ENCODE data around the gene PDE7B.

PDE7B gene

DNA sequence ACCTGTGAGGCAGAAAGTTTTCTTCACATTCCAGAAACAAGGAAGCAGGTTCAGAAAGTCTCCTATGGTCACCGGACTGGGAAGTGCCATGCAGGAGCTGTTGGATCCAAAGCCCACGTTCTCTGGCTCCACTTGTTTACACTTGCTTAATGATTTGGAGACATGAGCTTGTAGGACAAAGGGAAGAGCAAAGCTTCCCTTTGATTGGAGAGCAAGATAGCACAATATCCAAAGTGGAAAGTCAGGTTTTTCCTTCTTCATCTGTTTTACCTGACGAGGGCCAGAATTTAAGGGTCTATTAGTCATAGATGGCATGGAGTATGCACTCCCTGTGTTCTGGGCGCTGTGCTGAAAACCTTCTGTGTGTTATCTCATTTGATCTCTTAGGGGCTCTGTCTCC is 81.2 kb downstream of the PDE7B start:
- DNase-seq (ENCODE audit: low read depth in 2 of 2), result no peak

DNA sequence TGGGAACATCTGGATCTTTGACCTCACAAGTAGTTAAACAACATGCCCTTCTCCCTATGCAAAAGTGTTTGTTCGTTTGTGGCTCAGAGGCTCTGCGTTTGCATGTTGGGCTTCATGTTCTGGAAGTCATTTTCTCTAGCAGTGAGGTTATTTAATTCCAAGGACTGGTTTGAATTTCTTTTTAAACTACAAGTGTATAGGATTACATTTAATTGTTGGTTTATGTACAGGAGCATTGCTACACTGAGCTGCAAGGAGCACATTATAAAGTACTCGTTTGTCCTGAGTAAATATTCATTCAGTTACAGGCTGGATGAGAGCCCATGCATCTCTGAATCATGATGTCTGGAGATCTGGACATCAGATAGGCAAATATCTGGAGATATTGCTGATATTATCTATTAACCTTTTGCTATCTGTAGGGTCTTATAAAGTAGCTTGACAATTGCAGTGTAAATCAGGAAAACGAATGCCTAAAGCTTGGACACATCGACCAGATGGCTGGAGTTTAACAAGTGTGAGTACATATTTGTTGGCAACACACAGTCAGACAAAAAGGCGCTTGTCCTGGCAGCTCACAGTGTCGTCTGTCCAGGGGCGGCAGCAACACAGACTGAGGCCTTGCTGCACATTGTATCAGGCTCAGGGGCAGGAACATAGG is 84.6 kb downstream of the PDE7B start:
- DNase-seq (ENCODE audit: low read depth in 2 of 2), result no peak

DNA sequence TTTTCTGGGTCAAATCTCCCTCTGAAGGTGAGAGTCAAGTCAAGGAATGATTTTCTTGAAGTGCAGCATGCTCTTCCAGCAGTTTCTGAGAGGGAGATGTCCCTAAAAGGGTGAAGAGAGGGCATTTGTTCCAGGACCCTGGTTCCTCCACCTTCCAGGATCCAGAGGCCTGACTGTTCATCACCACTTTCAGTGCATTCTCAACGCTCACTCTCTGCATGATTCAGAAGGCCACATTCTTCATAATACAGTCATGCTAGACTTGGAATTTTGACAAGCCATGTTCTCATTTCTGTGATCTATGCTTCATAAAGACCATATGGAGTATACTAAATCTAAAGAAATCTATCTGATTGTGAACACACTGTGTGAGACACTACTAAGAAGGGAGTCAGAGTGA is 85.1 kb downstream of the PDE7B start:
- no peak for DNase-seq (ENCODE audit: low read depth in 2 of 2)

DNA sequence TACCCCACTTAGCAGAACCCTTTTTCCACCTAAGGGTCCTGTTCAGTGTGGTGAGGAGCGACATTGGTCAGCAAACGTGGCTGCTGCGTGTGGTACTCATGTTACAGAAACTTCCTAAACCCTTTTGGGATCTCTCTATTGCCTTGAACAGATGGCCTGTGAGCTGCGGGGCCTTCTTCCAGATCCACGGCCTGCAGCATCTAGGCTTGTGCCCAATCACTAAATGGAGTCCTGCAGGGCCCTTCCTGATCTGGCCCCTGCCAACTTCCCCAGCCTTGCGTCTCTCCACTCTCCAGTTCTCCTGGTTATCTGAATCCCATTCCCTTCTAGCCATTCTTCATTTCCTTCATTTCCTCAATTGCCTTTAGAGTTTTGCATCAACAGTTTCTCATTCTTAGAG is 85.6 kb downstream of the PDE7B start:
- DNase-seq (ENCODE audit: low read depth in 2 of 2), result no peak

DNA sequence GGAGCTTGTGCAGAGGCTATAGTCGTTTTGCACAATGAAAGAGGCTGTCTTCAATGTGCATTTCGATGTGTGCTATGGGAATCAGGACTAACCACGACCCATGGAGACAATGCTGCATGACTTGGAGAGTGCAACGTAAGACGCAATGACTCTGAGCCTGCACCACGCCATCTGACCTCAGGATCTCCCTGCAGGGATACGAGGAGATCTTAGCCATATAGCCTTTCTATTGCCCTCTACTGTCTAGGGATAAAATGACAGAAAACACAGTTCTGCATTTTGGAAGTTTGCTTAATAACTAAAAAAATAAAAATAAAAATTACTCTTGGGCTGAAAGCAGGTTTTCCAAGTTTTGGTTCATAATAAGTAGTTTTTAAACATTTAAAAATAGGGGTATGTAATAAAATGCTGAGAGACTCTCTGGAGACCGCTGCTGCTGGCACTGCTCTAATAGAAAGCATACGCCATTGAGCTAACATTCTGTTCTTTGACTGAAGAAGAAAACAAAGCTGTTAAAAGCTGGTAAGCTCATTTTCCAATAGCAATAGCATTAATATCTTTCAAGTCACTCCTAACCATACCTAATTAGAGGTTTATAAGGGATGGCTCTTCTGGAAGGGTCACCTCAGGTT is 87.2 kb downstream of the PDE7B start:
- DNase-seq (ENCODE audit: low read depth in 2 of 2), result no peak

DNA sequence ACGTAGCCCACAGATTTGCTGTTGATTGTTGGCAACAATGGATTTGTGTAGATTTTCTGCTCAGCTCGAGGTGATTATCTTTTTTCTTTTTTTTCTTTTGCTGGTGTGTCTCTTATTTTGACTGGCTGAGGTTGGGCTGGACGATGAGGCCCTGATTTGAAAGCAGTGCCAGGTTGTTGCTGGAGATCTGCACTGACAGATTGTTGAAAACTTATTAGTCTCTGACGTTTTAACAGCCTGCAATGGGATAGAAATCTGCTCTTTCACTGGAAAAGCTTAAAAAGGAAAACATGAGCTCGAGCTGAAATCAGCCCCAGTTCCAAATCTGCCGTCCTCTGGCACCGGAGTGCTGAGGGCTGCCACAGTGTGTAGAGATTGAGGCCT is 87.7 kb downstream of the PDE7B start:
- DNase-seq (ENCODE audit: low read depth in 2 of 2), result no peak

DNA sequence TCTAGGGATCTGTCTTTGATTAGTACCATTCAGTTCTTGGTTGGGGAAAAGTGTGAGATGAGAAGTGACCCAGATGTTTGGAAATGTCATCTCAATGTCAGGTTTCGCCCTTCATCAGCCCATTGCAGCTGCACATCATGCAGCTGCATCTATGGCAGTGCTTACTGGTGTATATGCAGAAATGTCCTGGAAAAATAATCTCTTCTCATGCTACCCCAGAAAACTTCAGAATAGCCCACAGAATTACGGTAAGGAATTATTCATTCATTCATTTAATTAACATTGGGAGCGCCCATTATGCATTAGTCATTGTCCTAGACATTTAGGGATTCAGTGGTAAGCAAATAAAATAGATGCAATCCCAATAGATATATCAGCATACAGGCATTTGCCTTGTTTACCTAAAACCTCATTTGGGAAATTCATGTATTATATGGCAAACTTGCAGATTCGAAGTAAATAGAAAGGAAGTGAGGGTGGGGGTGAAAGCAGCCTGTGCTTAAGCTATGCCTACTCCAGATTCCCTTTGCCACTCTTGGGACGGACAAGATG is 89.2 kb downstream of the PDE7B start:
- DNase-seq (ENCODE audit: low read depth in 2 of 2), result no peak

DNA sequence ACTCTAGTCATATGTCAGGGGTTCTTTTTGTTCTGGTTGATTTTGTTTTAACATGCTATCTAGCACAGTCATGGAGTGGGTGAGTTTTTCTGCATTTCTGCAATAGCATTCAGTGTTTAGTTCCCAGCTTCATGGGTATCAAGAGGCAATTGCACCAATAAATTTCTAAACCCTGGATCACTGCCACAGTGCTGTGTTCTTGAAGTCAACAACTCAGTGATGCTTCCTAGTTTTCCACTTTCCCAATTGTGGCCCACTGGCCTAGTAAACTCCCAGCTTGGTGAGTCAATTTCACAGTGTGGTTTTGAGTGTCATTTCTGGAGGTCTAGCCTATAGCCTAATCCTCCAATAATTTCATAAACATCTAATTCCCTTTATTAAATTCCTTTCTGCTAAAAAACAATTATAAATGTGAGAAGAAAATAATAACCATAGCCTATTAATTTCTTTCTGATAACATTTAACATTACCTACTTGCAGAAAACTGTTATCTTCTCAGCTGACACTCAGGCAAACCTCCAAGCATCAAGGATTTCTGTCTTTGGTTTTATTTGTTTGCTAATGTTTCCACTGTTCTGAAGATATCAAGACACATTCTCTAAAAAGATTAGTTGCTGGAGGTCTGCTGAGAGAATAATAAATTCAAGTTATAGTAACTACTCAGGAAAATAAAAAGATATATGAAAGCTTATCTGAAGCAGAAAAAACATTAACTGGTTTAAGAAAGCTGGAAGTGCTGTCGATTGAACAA is 89.9 kb downstream of the PDE7B start:
- DNase-seq (ENCODE audit: low read depth in 2 of 2), result no peak

DNA sequence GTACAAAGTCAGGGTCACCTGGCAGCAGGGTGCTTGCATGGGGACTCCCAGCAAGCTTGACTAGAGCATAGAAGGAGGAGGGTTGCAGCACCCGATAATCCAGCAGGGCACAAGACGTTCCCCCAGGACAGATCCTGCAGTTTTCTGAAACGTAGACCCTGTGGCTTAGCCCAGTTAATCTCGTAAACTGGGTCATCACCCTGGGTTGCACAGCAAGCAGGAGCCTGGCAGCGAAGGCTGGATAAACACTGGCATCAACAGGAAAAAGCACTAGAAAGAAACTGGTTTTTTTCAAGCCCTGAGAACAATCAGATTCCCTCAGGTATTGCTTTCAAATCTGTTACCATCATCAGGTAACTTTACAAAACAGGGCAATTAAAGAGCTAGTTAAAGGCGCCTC is 92.6 kb downstream of the PDE7B start:
- DNase-seq (ENCODE audit: low read depth in 2 of 2), result no peak

DNA sequence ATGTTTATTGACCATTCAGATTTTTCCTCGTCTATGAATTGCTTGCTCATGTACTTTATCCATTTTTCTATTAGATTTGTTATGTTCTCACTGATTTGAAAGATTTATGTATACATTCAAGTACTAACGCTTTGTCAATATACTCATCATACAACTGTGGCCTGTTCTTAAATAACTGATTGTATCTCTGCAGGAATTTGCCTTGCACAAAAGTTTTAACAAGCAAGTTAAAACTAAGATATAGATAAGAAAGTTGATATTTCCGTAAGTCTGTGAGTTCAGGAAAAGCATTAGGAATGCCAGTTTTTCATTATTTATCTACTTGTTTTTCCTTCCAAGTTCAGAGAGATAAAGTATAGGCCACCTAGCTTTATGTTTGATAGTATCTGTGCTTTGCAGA is 95.2 kb downstream of the PDE7B start:
- no peak for DNase-seq (ENCODE audit: low read depth in 2 of 2)

DNA sequence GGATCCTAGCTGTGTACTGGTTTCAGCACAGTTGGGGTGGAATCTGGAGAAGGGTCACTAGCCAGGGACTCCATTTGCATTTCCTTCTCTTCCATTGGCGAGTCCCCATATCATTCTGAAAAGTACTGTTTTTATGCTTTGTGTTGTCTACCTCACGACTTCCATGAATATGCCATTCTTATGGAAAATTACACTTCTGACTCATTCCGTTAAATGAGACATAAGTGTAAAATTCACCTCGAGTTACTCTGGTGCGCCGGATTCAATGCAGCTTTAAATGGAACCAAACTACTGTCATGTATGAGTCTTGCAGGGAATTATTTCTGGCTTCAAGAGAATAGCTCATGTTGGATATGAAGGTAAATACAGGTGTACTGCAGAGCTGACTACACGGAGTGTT is 99.2 kb downstream of the PDE7B start:
- no peak for DNase-seq (ENCODE audit: low read depth in 2 of 2)

DNA sequence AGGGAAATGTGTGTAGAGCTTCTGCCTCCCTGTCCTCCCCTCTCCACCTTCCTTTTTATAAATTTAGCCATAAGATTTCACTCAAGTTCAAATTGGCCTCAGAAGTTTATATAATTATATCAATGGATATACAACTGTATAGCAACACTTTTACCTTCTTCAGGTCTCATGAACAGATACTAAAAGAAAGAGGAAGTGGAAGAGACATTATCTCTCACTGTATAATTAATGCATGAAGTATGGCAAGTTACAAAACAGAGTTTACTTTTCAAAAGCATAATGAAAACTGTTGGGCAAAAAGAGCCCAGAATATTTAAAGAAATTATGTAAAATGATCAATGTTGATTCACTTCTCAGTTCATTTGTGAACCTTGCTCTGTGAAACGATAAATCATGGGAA is 99.7 kb downstream of the PDE7B start:
- no peak for DNase-seq (ENCODE audit: low read depth in 2 of 2)

DNA sequence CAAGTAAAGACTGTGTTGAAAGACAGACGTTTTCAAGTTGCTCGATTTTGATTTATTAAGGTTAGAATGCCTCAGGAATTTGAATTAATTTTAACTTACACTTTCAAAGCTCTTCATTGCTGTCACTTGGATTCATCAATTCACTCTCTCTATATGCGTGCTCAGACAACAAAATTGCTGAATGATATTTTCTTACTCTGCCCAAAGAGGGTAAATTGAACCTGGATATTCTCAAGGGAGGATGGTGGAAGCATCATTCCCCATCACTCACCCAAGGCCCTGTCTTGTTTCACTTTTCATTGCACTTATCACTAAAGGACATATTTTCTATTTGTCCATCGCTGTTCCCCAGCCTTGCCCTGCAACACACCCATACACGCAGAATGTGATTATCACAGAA is 102.3 kb downstream of the PDE7B start:
- no peak for DNase-seq (ENCODE audit: low read depth in 2 of 2)

DNA sequence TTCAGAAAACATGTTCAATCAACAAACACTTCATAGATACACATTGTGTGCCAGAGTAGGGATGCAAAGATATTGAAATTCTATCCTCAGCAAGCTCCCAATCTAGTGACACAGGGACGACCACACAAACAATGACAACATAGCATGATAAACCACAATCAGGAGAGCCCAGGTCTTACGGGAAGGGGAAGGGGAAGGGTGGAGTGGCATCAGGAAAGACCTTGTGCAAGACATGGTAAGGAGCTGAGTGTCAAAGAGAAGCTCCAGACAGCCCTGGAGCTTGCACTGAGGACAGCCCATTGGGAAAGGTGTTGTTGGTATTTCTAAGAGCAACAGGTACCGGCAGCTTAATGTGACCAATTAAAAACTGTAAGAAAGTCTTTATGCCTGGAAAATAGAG is 103.6 kb downstream of the PDE7B start:
- DNase-seq (ENCODE audit: low read depth in 2 of 2), result no peak

DNA sequence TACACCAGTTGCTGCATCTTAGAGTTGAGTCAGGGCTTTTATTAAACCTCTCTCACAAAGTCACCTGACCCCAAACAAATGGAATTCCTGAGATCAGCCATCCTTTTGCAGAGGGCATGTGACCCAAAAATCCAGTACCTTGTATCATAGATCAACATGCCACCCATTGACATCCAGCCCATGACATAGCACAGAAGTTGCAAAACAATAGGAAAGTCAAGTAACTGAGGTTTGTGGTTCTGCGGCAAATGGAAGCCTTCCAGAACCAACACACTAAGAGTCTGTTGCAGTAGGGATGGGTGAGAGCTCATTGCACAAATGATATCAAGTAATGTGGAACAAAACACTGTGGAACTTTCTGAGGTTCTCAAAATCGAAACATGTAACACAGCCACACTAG is 111.2 kb downstream of the PDE7B start:
- DNase-seq (ENCODE audit: low read depth in 2 of 2), result no peak

DNA sequence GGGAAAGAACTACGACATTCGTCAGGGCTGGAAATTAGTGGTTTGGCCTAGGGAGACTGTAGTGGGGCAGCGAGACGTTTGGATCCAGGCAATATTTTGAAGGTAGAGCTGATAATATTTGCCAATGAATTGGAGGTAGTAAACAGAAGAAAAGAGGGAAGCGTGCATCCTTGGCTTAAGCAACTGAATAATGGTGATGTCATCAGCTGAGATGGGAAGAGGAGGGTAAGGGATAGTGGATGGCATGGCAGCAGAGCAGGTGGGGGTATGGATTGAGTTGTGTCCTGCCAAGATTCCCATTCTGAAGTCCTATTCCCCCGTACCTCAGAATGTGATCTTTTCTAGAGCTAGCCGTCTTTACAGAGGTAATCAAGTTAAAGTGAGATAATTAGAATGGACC is 119.2 kb downstream of the PDE7B start:
- no peak for DNase-seq (ENCODE audit: low read depth in 2 of 2)

DNA sequence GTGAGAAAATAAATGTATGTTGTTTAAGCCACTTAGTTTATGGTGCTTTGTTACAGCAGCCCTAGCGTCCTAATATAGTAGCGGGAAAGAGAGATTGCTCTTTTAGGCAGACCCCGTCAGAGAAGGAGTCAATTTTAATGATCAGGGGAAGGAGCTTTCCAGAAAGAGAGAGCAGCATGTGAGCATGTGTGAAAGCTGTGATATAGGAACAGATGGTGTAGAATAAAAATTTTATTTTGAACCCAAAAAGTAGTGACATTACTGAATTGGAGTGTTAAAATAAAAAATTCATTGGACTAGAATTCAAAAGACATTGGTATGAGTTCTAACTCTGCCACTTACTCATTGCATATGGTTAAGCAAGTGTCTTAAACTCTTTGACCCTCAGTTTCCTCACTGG is 119.8 kb downstream of the PDE7B start:
- no peak for DNase-seq (ENCODE audit: low read depth in 2 of 2)

DNA sequence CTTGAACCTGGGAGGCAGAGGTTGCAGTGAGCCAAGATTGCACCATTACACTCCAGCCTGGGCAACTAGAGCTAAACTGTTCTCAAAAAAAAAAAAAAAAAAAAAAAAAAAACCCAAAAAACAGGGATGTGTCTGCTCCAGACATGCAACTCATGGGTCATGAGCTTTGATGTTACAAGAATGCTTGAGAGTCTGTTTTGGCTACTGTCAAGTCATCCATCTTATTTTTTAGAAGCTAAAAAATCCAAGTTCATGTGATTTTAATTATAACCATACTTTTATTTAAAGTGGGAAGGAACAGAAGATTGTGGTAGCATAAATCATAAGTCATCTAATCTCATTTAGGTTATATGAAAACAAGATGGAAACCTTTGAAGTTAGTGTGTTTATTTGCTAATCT is 120.6 kb downstream of the PDE7B start:
- DNase-seq (ENCODE audit: low read depth in 2 of 2), result no peak

DNA sequence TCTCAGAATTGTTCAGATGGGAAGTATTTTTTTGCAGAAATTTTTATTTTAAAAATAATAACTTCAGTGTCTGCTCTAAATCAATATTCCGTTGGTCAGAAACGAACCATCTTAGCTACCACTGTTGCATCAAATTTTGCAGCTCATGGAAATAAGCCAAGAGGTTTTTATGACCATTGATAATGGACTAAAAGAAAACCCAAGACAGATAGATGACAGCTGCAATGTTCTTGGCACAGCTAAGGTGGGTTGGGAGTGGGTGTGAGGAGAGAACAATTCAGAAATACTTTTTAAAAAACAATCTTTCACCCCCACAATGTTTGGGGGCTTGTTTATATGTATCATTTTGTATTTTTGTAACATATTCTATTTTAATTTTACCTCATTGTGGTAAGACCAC is 121.1 kb downstream of the PDE7B start:
- no peak for DNase-seq (ENCODE audit: low read depth in 2 of 2)

DNA sequence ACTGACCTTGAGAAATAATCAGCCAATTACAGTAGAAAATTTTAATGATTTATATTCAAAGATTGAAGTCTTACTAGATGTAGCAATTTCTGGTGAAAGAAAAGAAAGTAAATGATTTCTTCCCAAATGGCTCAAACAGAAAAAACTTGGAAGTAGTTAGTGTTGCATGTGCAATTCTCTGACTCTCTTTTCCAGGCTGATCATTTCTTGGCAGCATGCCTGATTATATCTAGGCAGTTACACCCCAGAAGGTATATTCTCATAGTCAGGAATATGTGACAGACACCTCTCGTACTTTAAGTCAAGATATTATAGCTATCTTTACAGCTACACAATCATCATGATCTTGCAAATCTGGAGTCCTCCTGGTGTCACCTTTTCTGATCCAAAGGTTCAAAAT is 122.9 kb downstream of the PDE7B start:
- DNase-seq (ENCODE audit: low read depth in 2 of 2), result no peak

DNA sequence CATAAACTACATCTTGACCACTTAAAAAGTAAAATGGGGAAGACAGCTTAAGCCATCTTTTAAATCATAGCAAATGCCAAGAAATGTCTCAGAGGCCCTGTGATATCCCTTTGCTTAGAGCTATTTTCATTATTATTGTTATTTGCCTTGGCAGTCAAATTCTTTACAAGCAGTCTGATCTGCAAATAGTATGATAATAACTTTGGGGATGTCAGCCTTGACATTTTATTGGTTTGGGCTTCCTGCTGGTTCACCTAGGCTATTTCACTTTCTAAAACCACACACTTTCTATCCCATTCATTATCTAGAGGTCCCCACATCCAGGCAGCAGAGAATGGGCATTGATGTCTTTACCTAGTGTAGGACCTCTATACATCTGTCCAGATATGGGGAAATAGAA is 125.1 kb downstream of the PDE7B start:
- DNase-seq (ENCODE audit: low read depth in 2 of 2), result no peak

DNA sequence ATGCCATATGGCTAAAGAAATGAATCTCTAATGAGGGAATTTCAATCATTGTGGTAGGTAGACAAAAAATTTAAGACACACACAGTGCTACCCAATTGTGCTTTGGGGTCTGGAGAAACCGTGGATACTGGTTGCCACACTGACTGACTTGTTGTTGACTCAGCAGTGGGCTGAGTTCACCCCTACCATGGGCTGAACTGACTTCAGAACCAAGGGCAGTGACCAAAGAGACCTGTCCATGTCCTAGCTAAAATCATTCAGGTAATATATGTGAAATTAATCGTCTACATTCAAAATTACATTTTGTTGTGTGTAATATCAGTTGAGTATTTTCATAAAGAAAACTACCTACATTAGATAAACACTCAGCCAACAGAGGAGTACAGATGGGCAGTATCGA is 131.6 kb downstream of the PDE7B start:
- DNase-seq (ENCODE audit: low read depth in 2 of 2), result no peak

DNA sequence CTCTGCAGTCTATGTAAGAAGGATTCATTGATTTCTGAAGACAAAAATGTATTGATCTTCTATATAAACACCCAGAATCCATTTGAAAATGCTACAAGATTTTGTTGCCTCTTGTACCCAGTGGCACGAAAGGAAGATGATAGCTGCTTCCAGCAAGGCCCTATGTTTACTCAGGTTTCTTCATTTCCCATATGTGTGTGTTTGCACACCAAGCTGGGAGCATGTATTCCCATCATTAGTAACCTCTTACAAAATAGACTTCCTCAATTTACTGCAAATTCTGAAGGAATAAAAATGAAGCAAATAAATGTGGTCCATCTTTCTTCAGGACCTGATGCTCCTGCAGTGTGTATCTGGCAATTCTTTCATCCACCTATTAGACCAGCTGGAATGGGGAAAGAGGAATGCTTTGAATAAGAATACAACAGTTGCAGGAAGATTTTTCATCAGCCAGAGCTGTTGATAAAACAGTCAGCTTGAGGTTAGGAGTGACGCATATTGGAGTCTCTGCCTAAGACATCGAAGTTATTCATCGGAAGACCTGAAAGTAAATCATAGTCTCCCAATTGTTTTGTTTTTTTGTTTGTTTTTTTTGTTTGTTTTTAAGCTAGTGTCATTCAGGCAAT is 132.3 kb downstream of the PDE7B start:
- DNase-seq (ENCODE audit: low read depth in 2 of 2), result no peak

All from stimulated activated CD4-positive, alpha-beta T cell treated with anti-CD3 and anti-CD28 coated beads, Interleukin-1b, Interleukin-23, amount 100 ng/mL, for 1 hour (primary cell).